HepG2 (cell line): ENCODE data around the gene WASHC3. TPM values are rescaled to one million over a fixed set of nuclear protein-coding genes. Genes with fewer than 3 reads are reported as not detected.

Source experiments
- ATAC-seq: fragments of 200-7000 bp; cut with Tn5 transposase; 3 replicates; pipeline ENCODE4 v1.9.1; 2020; ENCODE audit warnings: mild to moderate bottlenecking, moderate library complexity
- BruUV-seq: library from RNA; stranded (reverse); fragments of 400-500 nt; replicated peaks from 2 replicates; lab custom pipeline; 2021; lab: Mats Ljungman, UMichigan
- CTCF ChIA-PET: fragments of 300-600 bp; formaldehyde crosslinking; extraction: SDS; loops from one replicate; lab custom pipeline; 2021; ENCODE audit warnings: low total read pairs, inconsistent platforms, low intra/inter-chr PET ratio; lab: Yijun Ruan, JAX
- POLR2A ChIA-PET: fragments of 350-600 bp; sonication (Branson Sonifier 250); formaldehyde crosslinking; loops from one replicate; lab custom pipeline; 2020; ENCODE audit warnings: antibody characterized with exemption, inconsistent platforms; lab: Yijun Ruan, JAX
- DNase-seq: peaks from one replicate; pipeline ENCODE4 v3.0.0-alpha.2; 2015; ENCODE audit warnings: low spot score
- FAIRE-seq: peaks from 3 replicates; lab custom pipeline; 2011; peaks lifted over from hg19 to GRCh38; lab: Jason Lieb, UNC
- H2AFZ ChIP-seq: one replicate; pipeline ENCODE4 v1.6.1; 2011; ENCODE audit warnings: low read length, inconsistent platforms
- H3K27ac ChIP-seq: fragments of 300-600 bp; 3 replicates; pipeline ENCODE4 v1.8.0; 2011; ENCODE audit warnings: mixed run types, mild to moderate bottlenecking, mixed read lengths, low read length, inconsistent platforms; ENCODE audit not compliant: insufficient read depth; ENCODE audit errors: extremely low read length
- H3K27me3 ChIP-seq, 2 experiments: fragments of 200-600 bp in 1 of 2; 2 replicates in 1 of 2; 3 replicates in 1 of 2; pipeline versions ENCODE4 v1.6.0 to v1.8.0; 2011; ENCODE audit warnings: low read length in 2 of 2, mild to moderate bottlenecking in 2 of 2, moderate library complexity in 2 of 2, inconsistent platforms in 1 of 2; ENCODE audit not compliant: insufficient read depth in 2 of 2, control insufficient read depth in 1 of 2
- H3K36me3 ChIP-seq, 2 experiments: fragments of 200-600 bp in 1 of 2; replicated peaks in 1 of 2; 2 replicates in 1 of 2; 3 replicates in 1 of 2; pipeline versions ENCODE4 v1.5.1 to v1.8.0; 2011; ENCODE audit warnings: low read length in 2 of 2, inconsistent platforms in 1 of 2; ENCODE audit not compliant: insufficient read depth in 2 of 2, control insufficient read depth in 1 of 2
- H3K4me1 ChIP-seq: 2 replicates; pipeline ENCODE4 v1.5.1; 2012; ENCODE audit warnings: low read length, inconsistent platforms; ENCODE audit not compliant: insufficient read depth
- H3K4me2 ChIP-seq: 2 replicates; pipeline ENCODE4 v1.6.0; 2011; ENCODE audit warnings: low read depth, low read length, inconsistent platforms
- H3K4me3 ChIP-seq, 3 experiments: fragments of 200-600 bp in 1 of 3; sonication (generic), shearing (Covaris generic) in 1 of 3; replicated peaks in 1 of 3; 2 replicates each; pipeline ENCODE4 v1.5.1; 2011 to 2016; ENCODE audit warnings: low read length in 3 of 3, inconsistent platforms in 2 of 3, low read depth in 2 of 3, mild to moderate bottlenecking in 2 of 3, control low read depth in 1 of 3, mixed read lengths in 1 of 3; ENCODE audit not compliant: insufficient read depth in 1 of 3
- H3K79me2 ChIP-seq: one replicate; pipeline ENCODE4 v1.6.1; 2011; ENCODE audit warnings: low read length, inconsistent platforms; ENCODE audit not compliant: insufficient read depth
- H3K9ac ChIP-seq: 2 replicates; pipeline ENCODE4 v1.6.0; 2011; ENCODE audit warnings: mild to moderate bottlenecking, low read depth, low read length, inconsistent platforms; ENCODE audit not compliant: insufficient read depth
- H3K9me3 ChIP-seq: 2 replicates; pipeline ENCODE4 v1.5.1; 2012; ENCODE audit warnings: mild to moderate bottlenecking, low read length
- H4K20me1 ChIP-seq: 2 replicates; pipeline ENCODE4 v1.6.0; 2011; ENCODE audit warnings: inconsistent platforms, mild to moderate bottlenecking, low read length, moderate library complexity; ENCODE audit not compliant: insufficient read depth
- ETS1 ChIP-seq: sonication (generic); formaldehyde crosslinking; IDR thresholded peaks from 2 replicates; pipeline ENCODE4 v1.4.0; 2020; ENCODE audit warnings: missing genetic modification reagents
- ETV5 ChIP-seq: IDR thresholded peaks from 2 replicates; pipeline ENCODE4 v1.6.1; 2018; ENCODE audit warnings: missing biosample characterization, missing genetic modification reagents, inconsistent platforms, borderline replicate concordance
- HDAC6 ChIP-seq: fragments of 200-600 bp; sonication (generic); IDR thresholded peaks from 2 replicates; pipeline ENCODE4 v1.7.0; 2017; ENCODE audit warnings: mild to moderate bottlenecking, antibody characterized with exemption, low read length, low read depth
- IRF9 ChIP-seq: sonication (generic); formaldehyde crosslinking; IDR thresholded peaks from 2 replicates; pipeline ENCODE4 v1.8.0; 2022; ENCODE audit warnings: missing genetic modification reagents, mild to moderate bottlenecking, borderline replicate concordance
- KAT2B ChIP-seq: fragments of 150-350 bp; IDR thresholded peaks from 2 replicates; pipeline ENCODE4 v1.6.1; 2014; ENCODE audit warnings: low read depth, low read length, borderline replicate concordance
- MBD4 ChIP-seq: IDR thresholded peaks from 2 replicates; pipeline ENCODE4 v1.6.1; 2012; ENCODE audit warnings: low read length, inconsistent platforms, borderline replicate concordance
- ONECUT2 ChIP-seq: sonication (generic); formaldehyde crosslinking; IDR thresholded peaks from 2 replicates; pipeline ENCODE4 v1.4.0; 2020; ENCODE audit warnings: missing genetic modification reagents
- TCF7 ChIP-seq: sonication (generic); IDR thresholded peaks from 2 replicates; pipeline ENCODE4 v1.6.1; 2016; ENCODE audit warnings: antibody characterized with exemption, low read depth
- TIGD3 ChIP-seq: sonication (generic); formaldehyde crosslinking; IDR thresholded peaks from 2 replicates; pipeline ENCODE4 v1.5.1; 2020; ENCODE audit warnings: mild to moderate bottlenecking, missing genetic modification reagents, borderline replicate concordance
- ZBTB7B ChIP-seq: sonication (generic); formaldehyde crosslinking; IDR thresholded peaks from 2 replicates; pipeline ENCODE4 v1.4.0; 2020; ENCODE audit warnings: missing genetic modification reagents
- ZFYVE20 ChIP-seq: sonication (generic); formaldehyde crosslinking; IDR thresholded peaks from 2 replicates; pipeline ENCODE4 v1.8.0; 2023; ENCODE audit warnings: low read depth, mild to moderate bottlenecking, moderate library complexity, missing genetic modification reagents, borderline replicate concordance
- ZKSCAN8 ChIP-seq: IDR thresholded peaks from 2 replicates; pipeline ENCODE4 v1.6.1; 2016; ENCODE audit warnings: borderline replicate concordance, missing genetic modification reagents, missing compliant biosample characterization
- ZNF546 ChIP-seq: sonication (generic); formaldehyde crosslinking; conservative IDR thresholded peaks from 2 replicates; pipeline ENCODE4 v1.8.1; 2023; ENCODE audit warnings: mild to moderate bottlenecking, missing genetic modification reagents
- ZNF576 ChIP-seq: sonication (generic); formaldehyde crosslinking; IDR thresholded peaks from 2 replicates; pipeline ENCODE4 v1.4.0; 2020; ENCODE audit warnings: mild to moderate bottlenecking, missing genetic modification reagents
- ZNF782 ChIP-seq: sonication (generic); formaldehyde crosslinking; IDR thresholded peaks from 2 replicates; pipeline ENCODE4 v1.4.0; 2020; ENCODE audit warnings: missing genetic modification reagents, mild to moderate bottlenecking, borderline replicate concordance
- WGBS: methylation state at CpG from one replicate; pipeline ENCODE4 v1.1.6; 2017; ENCODE audit warnings: low lambda C conversion rate; 5-methylcytosine and 5-hydroxymethylcytosine counted together
- in situ Hi-C: cut with HindIII; loops from 2 replicates; pipeline ENCODE4 v1.10.0; 2017; ENCODE audit warnings: low pct_unique_long_range_greater_than_20kb; ENCODE audit not compliant: extremely low pct_ligation_motif_present
- intact Hi-C: fragments of 100-400 bp; cut with micrococcal nuclease; formaldehyde crosslinking; loops from one replicate; pipeline ENCODE4 v1.10.0; 2022; ENCODE audit not compliant: unreplicated experiment
- polyA plus RNA-seq, 8 experiments: library from polyadenylated mRNA; depleted of rRNA in 3 of 8; stranded (reverse) in 7 of 8; unstranded in 1 of 8; fragments of >200 nt; fragmentation: Illumina TruSeq in 4 of 8; extraction: Trizol in 4 of 8; gene quantifications; 2 replicates each; pipeline versions ENCODE4 v1.2.1 to v1.2.3, GENCODE V29; 2011 to 2016; ENCODE audit warnings: low read depth in 4 of 8, missing spikeins in 1 of 8, mixed read lengths in 1 of 8; ENCODE audit not compliant: insufficient read depth in 1 of 8
- total RNA-seq, 5 experiments: library from RNA; depleted of rRNA; stranded (reverse); fragments of >200 nt; fragmentation: Illumina TruSeq; extraction: Trizol; gene quantifications; 2 replicates each; pipeline ENCODE4 v1.2.3, GENCODE V29; 2016; ENCODE audit warnings: low read depth in 1 of 5

WASHC3 gene
- total and polyA plus RNA-seq, 2 of the 13 experiments (the other 11 are each of a cell fraction or from before 2014, with no cell fraction given): 32.7 to 47.3 TPM

- TF ChIP-seq IRF9 (no peak), TCF7 (peak; percentile 100), ZNF576 (CRISPR knock-in tag) (no peak), HDAC6 (no peak), ETV5 (CRISPR knock-in tag) (peak; percentile 39; the same call in 1 of the 2 replicates), MBD4 (peak; percentile 96; the same call in 1 of the 2 replicates), ZKSCAN8 (CRISPR knock-in tag) (peak; percentile 64; the same call in 1 of the 2 replicates), ZBTB7B (CRISPR knock-in tag) (no peak)
Observed at GRCh38 chr12:102059343-102059742, 2.4 kb downstream of the WASHC3 start (continued).

GRCh38 chr12:102054345-102054744 is 7.4 kb downstream of the WASHC3 start:
- no peaks in the 10 kb centered on the region for H3K79me2 ChIP-seq
- DNase-seq: no peak
- intact Hi-C loops (no loop called here), in situ Hi-C loops (no loop called here)
- H3K4me3 ChIP-seq: no peak overlapping the region
- no peak overlapping the region for H3K9ac ChIP-seq
- no peak overlapping the region for H2AFZ ChIP-seq
- peaks cover 0 to 3% of the 10 kb centered on the region in 2 experiments; a peak in 3 of 5 replicates for H3K36me3 ChIP-seq
- H4K20me1 ChIP-seq: no peaks in the 10 kb centered on the region
- ChIA-PET POLR2A (no interaction called here), CTCF (no interaction called here)
- 87% methylated on average over 4 of the region's 4 CpGs for WGBS
- peak; percentile 52; the same call in 1 of the 3 replicates for ATAC-seq
- H3K9me3 ChIP-seq: no peaks in the 10 kb centered on the region
- no peak for FAIRE-seq
- H3K4me2 ChIP-seq: no peak overlapping the region
- no TSS peak for BruUV-seq
- no peak overlapping the region for H3K27ac ChIP-seq
- peaks cover 15% of the 10 kb centered on the region for H3K4me1 ChIP-seq
- no peaks in the 10 kb centered on the region for H3K27me3 ChIP-seq
- TF ChIP-seq ZFYVE20 (CRISPR knock-in tag) (no peak), KAT2B (peak; percentile 91), ZNF546 (CRISPR knock-in tag) (no peak), TIGD3 (CRISPR knock-in tag) (no peak), ETS1 (CRISPR knock-in tag) (no peak), ONECUT2 (peak; percentile 76), ZNF782 (no peak)
